Astrocyte (in vitro differentiated cells and primary cell): ENCODE results near the gene OR1I1. TPM values are rescaled to one million over a fixed set of nuclear protein-coding genes. Genes with fewer than 3 reads are reported as not detected.
"Not testable (repeated sequence)": the region's sequence is repeated elsewhere in the genome, so short reads cannot be mapped to it uniquely, and the experiment has no call there.

ENCODE experiments used
- DNase-seq: peaks from one replicate; pipeline ENCODE4 v3.0.0-alpha.2; 2010; ENCODE audit warnings: low read depth
- FAIRE-seq: peaks from 2 replicates; lab custom pipeline; 2011; peaks lifted over from hg19 to GRCh38; lab: Jason Lieb, UNC
- H2AFZ ChIP-seq: 2 replicates; pipeline ENCODE4 v1.6.0; 2012; ENCODE audit warnings: low read depth, low read length, inconsistent platforms
- H3K27ac ChIP-seq: 2 replicates; pipeline ENCODE4 v1.5.1; 2011; ENCODE audit warnings: low read depth, low read length, inconsistent platforms
- H3K27me3 ChIP-seq: 2 replicates; pipeline ENCODE4 v1.6.0; 2011; ENCODE audit warnings: low read length, inconsistent platforms; ENCODE audit not compliant: insufficient read depth
- H3K36me3 ChIP-seq: 2 replicates; pipeline ENCODE4 v1.5.1; 2011; ENCODE audit warnings: low read length, inconsistent platforms; ENCODE audit not compliant: insufficient read depth
- H3K4me1 ChIP-seq: 2 replicates; pipeline ENCODE4 v1.5.1; 2011; ENCODE audit warnings: low read length, inconsistent platforms; ENCODE audit not compliant: insufficient read depth
- H3K4me2 ChIP-seq: 2 replicates; pipeline ENCODE4 v1.6.0; 2012; ENCODE audit warnings: low read length, inconsistent platforms
- H3K4me3 ChIP-seq: 2 replicates; pipeline ENCODE4 v1.5.1; 2011; ENCODE audit warnings: low read depth, mild to moderate bottlenecking, low read length, inconsistent platforms; ENCODE audit not compliant: insufficient read depth
- H3K79me2 ChIP-seq: 2 replicates; pipeline ENCODE4 v1.6.0; 2012; ENCODE audit warnings: mild to moderate bottlenecking, low read length, inconsistent platforms; ENCODE audit not compliant: insufficient read depth
- H3K9ac ChIP-seq: 2 replicates; pipeline ENCODE4 v1.6.0; 2012; ENCODE audit warnings: mild to moderate bottlenecking, low read length, inconsistent platforms
- H3K9me3 ChIP-seq: 2 replicates; pipeline ENCODE4 v1.5.1; 2012; ENCODE audit warnings: low read depth, mild to moderate bottlenecking, low read length, inconsistent platforms; ENCODE audit not compliant: insufficient read depth
- H4K20me1 ChIP-seq: 2 replicates; pipeline ENCODE4 v1.6.0; 2012; ENCODE audit warnings: low read length, inconsistent platforms; ENCODE audit not compliant: insufficient read depth
- H3K27ac Mint-ChIP-seq: one replicate; pipeline ENCODE4 v1.8.0; 2021; ENCODE audit warnings: mild to moderate bottlenecking, mixed read lengths; ENCODE audit not compliant: unreplicated experiment
- H3K27me3 Mint-ChIP-seq: one replicate; pipeline ENCODE4 v1.8.0; 2021; ENCODE audit warnings: low read depth, mixed read lengths; ENCODE audit not compliant: unreplicated experiment
- H3K36me3 Mint-ChIP-seq: one replicate; pipeline ENCODE4 v1.8.0; 2021; ENCODE audit warnings: low read depth, mixed read lengths; ENCODE audit not compliant: unreplicated experiment
- H3K4me1 Mint-ChIP-seq: one replicate; pipeline ENCODE4 v1.8.0; 2021; ENCODE audit warnings: low read depth, mixed read lengths; ENCODE audit not compliant: unreplicated experiment
- H3K4me3 Mint-ChIP-seq: one replicate; pipeline ENCODE4 v1.8.0; 2021; ENCODE audit warnings: mild to moderate bottlenecking, moderate library complexity, mixed read lengths; ENCODE audit not compliant: unreplicated experiment
- H3K9me3 Mint-ChIP-seq: one replicate; pipeline ENCODE4 v1.8.0; 2021; ENCODE audit warnings: mild to moderate bottlenecking, mixed read lengths; ENCODE audit not compliant: unreplicated experiment
- EZH2 ChIP-seq: IDR thresholded peaks from 2 replicates; pipeline ENCODE4 v1.6.1; 2012; ENCODE audit warnings: mild to moderate bottlenecking, low read length, inconsistent platforms; ENCODE audit not compliant: insufficient read depth
- total RNA-seq: library from RNA; stranded (reverse); gene quantifications from 2 replicates; pipeline ENCODE4 v1.2.1, GENCODE V29; 2021
- TF ChIP-seq, protein P1 (sequence below): IDR thresholded peaks from 2 replicates; pipeline ENCODE4 v1.5.1; 2011; ENCODE audit warnings: low read depth, mild to moderate bottlenecking, inconsistent platforms, low read length, moderate library complexity; ENCODE audit not compliant: insufficient read depth

The OR1I1 gene
- total RNA-seq, 1 donor from 2014 or later, result not detected

DNA sequence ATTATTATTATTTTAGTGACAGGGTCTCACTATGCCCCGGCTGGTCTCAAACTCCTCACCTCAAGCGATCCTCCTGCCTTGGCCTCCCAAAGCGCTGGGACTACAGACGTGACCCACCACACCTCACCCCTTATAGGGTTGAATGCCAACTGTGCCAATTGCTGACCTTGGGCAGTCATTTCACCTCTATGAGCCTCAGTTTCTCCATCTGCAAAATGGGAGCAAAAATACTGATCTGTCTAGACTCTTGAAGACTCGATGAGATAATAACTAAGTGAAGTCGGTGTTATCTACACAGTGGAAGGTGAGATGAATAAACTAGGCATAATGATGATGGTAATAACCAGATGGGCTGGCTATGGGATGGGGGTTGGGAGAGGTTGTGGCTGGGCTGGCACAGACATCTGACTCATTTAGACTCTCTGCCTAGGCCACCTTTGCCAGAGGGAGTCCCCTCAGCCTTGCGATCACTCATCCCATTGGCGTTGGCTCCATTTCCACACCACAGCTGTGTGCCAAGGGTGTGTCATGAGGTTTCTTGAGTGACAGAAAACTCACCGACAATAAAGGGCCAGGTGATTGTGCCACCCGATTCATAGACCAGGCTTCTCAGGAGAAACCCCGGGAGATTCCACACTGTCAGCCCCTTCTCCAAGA is 33.0 kb upstream of the OR1I1 start, which contains the start of gene CASP14:
Gene CASP14, plus strand, starts transcription at position 596 of the 657 bp plus-strand sequence. CDS start 2,772 bp downstream, outside the sequence.
- Histone ChIP-seq H3K9ac (no peak within 1 kb of the TSS), H3K27ac (no peak within 1 kb of the TSS), H3K36me3 (no peaks in the 10 kb centered on the region), H3K79me2 (no peaks in the 10 kb centered on the region), H3K4me1 (no peaks in the 10 kb centered on the region), H3K4me3 (no peak within 1 kb of the TSS), H3K9me3 (no peaks in the 10 kb centered on the region), H3K4me2 (no peak within 1 kb of the TSS), H2AFZ (no peak within 1 kb of the TSS), H3K27me3 (no peaks in the 10 kb centered on the region), H4K20me1 (no peaks in the 10 kb centered on the region)
- FAIRE-seq (no peak), DNase-seq (no peak)
- H3K4me3 Mint-ChIP-seq, result no peak within 1 kb of the TSS
- peaks cover 25% of the 10 kb centered on the region for H3K27me3 Mint-ChIP-seq
- H3K4me1 Mint-ChIP-seq, result no peaks in the 10 kb centered on the region
- TF ChIP-seq, protein P1, sequence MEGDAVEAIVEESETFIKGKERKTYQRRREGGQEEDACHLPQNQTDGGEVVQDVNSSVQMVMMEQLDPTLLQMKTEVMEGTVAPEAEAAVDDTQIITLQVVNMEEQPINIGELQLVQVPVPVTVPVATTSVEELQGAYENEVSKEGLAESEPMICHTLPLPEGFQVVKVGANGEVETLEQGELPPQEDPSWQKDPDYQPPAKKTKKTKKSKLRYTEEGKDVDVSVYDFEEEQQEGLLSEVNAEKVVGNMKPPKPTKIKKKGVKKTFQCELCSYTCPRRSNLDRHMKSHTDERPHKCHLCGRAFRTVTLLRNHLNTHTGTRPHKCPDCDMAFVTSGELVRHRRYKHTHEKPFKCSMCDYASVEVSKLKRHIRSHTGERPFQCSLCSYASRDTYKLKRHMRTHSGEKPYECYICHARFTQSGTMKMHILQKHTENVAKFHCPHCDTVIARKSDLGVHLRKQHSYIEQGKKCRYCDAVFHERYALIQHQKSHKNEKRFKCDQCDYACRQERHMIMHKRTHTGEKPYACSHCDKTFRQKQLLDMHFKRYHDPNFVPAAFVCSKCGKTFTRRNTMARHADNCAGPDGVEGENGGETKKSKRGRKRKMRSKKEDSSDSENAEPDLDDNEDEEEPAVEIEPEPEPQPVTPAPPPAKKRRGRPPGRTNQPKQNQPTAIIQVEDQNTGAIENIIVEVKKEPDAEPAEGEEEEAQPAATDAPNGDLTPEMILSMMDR, result no peak
- TF ChIP-seq EZH2, result no peak
- H3K9me3 Mint-ChIP-seq, result peaks cover 3% of the 10 kb centered on the region
- H3K27ac Mint-ChIP-seq, result no peak within 1 kb of the TSS
- H3K36me3 Mint-ChIP-seq, result no peaks in the 10 kb centered on the region

DNA sequence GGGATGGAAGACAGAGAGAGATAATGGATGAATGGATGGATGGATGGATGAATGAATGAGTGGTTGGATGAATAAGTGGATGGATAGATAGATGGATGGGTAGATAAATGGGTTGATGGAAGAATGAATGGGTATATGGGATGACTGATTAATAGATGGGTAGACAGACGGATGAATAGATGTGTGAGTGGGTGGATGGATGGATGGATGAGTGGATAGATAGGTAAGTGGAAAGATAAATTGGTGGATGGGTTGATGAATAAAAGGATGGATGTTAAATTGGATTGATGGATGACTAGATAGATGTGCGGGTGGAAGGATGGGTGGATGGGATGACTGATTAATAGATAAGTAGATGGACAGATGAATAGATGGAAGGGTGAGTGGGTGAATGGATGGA is 31.4 kb upstream of the OR1I1 start:
- Histone ChIP-seq H3K79me2 (no peaks in the 10 kb centered on the region), H3K4me3 (no peak overlapping the region), H3K9ac (no peak overlapping the region), H3K9me3 (no peaks in the 10 kb centered on the region), H3K4me1 (no peaks in the 10 kb centered on the region), H3K36me3 (no peaks in the 10 kb centered on the region), H2AFZ (no peak overlapping the region), H4K20me1 (no peaks in the 10 kb centered on the region), H3K4me2 (no peak overlapping the region), H3K27me3 (no peaks in the 10 kb centered on the region), H3K27ac (no peak overlapping the region)
- Mint-ChIP-seq H3K4me1 (no peaks in the 10 kb centered on the region), H3K27me3 (peaks cover 31% of the 10 kb centered on the region), H3K27ac (no peak overlapping the region), H3K4me3 (no peak overlapping the region), H3K36me3 (no peaks in the 10 kb centered on the region), H3K9me3 (peaks cover 3% of the 10 kb centered on the region)
- DNase-seq, result no peak
- no peak for TF ChIP-seq EZH2
- TF ChIP-seq, protein P1, result no peak
- FAIRE-seq, result no peak

DNA sequence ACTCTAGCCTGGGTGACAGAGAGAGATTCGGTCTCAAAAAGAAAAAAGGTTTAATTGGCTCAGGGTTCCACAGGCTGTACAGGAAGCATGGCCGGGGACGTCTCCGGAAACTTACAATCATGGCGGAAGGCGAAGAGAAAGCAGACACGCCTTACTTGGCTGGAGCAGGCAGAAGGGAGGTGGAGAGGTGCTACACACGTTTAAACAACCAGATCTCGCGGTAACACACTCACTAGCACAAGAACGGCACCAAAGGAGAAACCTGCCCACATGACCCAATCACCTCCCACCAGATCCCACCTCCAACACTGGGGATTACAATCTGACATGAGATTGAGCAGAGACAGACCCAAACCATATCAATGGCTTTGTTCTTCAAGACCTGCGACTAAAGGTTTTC is 20.0 kb upstream of the OR1I1 start:
- Mint-ChIP-seq H3K9me3 (peaks cover 7% of the 10 kb centered on the region), H3K4me3 (no peak overlapping the region), H3K27ac (no peak overlapping the region), H3K27me3 (peaks cover 26% of the 10 kb centered on the region), H3K36me3 (no peaks in the 10 kb centered on the region), H3K4me1 (no peaks in the 10 kb centered on the region)
- Histone ChIP-seq H3K27me3 (no peaks in the 10 kb centered on the region), H3K9me3 (no peaks in the 10 kb centered on the region), H3K4me3 (no peak overlapping the region), H2AFZ (no peak overlapping the region), H3K9ac (no peak overlapping the region), H3K36me3 (no peaks in the 10 kb centered on the region), H4K20me1 (no peaks in the 10 kb centered on the region), H3K27ac (no peak overlapping the region), H3K4me1 (no peaks in the 10 kb centered on the region), H3K79me2 (no peaks in the 10 kb centered on the region), H3K4me2 (no peak overlapping the region)
- FAIRE-seq (no peak), DNase-seq (no peak)
- TF ChIP-seq, protein P1, result no peak
- no peak for TF ChIP-seq EZH2

DNA sequence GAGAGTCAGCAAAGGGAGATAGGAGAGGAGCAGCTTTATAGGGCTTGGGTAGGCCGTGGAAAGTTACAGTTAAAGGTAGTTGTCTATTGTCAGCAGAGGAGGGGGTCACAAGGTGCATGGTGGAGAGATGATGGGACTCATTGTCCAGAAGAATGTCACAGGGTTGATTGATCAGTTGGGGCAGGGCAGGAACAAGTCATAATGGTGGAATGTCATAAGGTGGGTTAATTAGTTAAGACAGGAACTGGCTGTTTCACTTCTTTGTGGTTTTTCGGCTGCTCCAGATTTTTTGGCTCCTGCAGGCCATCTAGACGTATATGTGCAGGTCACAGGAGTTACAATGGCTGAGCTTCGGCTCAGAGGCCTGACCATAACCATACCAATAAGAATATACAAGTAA is 11.6 kb upstream of the OR1I1 start:
- H3K27me3 ChIP-seq, H3K4me2 ChIP-seq, H3K9ac ChIP-seq, H2AFZ ChIP-seq, H3K4me3 ChIP-seq, DNase-seq, H3K4me3 Mint-ChIP-seq, H3K4me1 ChIP-seq, H3K79me2 ChIP-seq, H4K20me1 ChIP-seq, H3K9me3 Mint-ChIP-seq, FAIRE-seq, H3K36me3 ChIP-seq, H3K27ac ChIP-seq, H3K36me3 Mint-ChIP-seq, H3K9me3 ChIP-seq, H3K4me1 Mint-ChIP-seq, H3K27ac Mint-ChIP-seq: not testable (repeated sequence)
- peaks cover 16% of the 10 kb centered on the region for H3K27me3 Mint-ChIP-seq
